GM12865 (cell line): ENCODE data around the gene HOXB3.

Source experiments
- DNase-seq: peaks from one replicate; pipeline ENCODE4 v3.0.0; 2010; ENCODE audit warnings: low read depth
- H3K4me3 ChIP-seq: 2 replicates; pipeline ENCODE4 v1.5.1; 2011; ENCODE audit warnings: mild to moderate bottlenecking, low read depth, low read length, control low read depth
- TF ChIP-seq, protein P1 (sequence below): IDR thresholded peaks from 2 replicates; pipeline ENCODE4 v1.5.1; 2011; ENCODE audit warnings: low read length, control low read depth, low read depth, inconsistent platforms; ENCODE audit not compliant: insufficient read depth; ENCODE audit errors: missing control alignments

The HOXB3 gene

DNA sequence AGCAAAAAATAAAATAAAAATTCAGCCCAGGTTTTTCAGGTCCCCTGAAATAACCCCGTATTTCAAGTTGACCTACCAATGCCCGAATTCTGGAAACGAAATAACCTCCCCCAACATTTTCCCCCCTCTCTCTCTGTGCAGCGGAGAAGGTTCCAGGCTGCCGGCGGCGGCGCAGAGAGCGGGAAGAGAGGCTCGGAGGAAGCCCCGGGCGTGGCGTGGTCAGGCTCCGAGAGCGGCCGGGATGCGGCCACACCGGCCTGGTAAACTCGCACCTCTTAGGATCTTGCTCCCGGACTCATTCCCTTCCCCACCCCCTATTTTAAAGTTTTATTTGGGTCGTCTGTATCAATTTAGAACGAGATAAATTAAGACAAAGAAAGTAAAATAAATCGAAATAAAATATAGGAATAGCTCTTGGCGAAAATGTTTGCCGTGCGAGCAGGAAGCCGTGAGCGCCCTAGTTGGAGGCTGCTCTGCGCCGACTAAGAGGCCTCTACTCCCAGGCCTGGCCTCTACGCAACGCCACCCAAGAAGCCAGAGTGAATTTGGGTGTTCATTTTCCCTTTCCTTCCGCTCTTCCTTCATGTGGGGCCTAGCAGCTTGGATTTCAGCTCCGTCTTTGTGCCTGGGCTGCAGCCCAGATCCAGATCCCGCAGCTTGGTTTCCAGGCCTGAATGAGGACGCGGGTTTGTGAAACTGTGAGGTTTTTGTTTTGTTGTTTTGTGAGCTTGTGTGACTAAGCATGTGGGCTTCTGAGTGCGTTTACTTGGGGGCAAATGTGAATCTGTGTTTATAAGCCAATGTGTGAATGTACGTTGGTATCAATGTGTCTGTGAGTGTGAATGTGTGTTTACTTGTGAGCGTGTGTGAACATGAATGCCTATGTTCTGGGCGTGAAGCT lies 16.2 kb upstream of the HOXB3 start:
- no peak for DNase-seq
- no peak overlapping the region for H3K4me3 ChIP-seq

DNA sequence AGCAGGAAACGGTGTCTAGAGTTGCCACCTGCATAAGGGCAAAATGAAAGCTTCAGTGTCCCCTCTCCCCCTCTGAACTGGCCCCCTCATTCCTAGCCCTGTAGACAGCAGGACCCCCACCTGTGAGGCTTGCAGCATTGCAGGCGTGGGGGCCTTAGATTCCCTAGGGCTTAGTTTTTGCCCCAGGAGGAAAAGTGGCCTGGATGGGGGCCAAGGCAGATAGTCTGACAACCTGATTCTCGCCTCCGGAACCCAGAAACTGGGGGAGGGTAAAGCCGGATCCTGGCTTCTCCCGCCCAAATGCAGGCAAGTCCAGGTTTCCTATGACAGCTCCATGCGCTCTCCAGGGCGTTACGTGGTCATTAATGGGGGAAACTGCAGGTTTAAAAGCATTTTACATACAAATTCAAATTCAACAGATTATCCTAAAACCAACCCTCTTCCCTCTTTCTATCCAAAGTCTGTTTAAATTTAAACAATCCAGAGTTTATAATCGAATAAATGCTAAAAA lies 15.4 kb upstream of the HOXB3 start:
- no peak overlapping the region for H3K4me3 ChIP-seq
- DNase-seq = no peak
- TF ChIP-seq, protein P1, sequence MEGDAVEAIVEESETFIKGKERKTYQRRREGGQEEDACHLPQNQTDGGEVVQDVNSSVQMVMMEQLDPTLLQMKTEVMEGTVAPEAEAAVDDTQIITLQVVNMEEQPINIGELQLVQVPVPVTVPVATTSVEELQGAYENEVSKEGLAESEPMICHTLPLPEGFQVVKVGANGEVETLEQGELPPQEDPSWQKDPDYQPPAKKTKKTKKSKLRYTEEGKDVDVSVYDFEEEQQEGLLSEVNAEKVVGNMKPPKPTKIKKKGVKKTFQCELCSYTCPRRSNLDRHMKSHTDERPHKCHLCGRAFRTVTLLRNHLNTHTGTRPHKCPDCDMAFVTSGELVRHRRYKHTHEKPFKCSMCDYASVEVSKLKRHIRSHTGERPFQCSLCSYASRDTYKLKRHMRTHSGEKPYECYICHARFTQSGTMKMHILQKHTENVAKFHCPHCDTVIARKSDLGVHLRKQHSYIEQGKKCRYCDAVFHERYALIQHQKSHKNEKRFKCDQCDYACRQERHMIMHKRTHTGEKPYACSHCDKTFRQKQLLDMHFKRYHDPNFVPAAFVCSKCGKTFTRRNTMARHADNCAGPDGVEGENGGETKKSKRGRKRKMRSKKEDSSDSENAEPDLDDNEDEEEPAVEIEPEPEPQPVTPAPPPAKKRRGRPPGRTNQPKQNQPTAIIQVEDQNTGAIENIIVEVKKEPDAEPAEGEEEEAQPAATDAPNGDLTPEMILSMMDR = no peak

More for the DNA sequence above, 16.2 kb upstream of the HOXB3 start:
- TF ChIP-seq, protein P1 = no peak

DNA sequence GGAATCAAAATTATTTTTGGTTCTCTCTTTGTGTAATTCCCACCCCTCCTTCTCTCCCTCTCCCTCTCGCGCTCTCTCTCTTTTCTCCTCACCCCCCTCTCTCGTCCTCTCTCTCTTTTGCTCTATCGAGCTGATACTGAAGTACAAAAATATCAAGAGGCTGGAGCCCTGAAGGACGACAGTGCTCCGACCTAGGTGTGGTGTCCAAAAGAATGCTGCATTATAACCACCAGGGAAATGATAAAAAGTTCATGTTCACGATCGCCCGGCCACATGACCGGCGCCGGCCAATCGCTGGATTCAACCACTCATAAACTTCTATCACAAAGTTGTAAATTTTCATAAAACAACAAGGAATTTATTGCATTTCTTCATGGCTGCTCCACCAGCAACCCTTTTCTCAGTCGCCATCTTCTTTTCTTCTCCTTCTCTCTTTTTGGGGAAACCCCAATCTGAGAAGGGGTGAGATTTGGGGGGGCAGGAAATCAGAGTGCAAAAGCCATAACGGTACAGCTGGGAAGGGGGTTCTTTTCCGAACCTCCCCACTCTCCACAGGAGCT lies 14.8 kb upstream of the HOXB3 start, which contains the start of gene HOXB6:
HOXB6 (minus strand) TSS at position 217 of the 560 bp plus-strand sequence. CDS start 6,836 bp downstream, outside the sequence.
- no peak for DNase-seq
- no peak within 1 kb of the TSS for H3K4me3 ChIP-seq
- TF ChIP-seq, protein P1 = no peak

DNA sequence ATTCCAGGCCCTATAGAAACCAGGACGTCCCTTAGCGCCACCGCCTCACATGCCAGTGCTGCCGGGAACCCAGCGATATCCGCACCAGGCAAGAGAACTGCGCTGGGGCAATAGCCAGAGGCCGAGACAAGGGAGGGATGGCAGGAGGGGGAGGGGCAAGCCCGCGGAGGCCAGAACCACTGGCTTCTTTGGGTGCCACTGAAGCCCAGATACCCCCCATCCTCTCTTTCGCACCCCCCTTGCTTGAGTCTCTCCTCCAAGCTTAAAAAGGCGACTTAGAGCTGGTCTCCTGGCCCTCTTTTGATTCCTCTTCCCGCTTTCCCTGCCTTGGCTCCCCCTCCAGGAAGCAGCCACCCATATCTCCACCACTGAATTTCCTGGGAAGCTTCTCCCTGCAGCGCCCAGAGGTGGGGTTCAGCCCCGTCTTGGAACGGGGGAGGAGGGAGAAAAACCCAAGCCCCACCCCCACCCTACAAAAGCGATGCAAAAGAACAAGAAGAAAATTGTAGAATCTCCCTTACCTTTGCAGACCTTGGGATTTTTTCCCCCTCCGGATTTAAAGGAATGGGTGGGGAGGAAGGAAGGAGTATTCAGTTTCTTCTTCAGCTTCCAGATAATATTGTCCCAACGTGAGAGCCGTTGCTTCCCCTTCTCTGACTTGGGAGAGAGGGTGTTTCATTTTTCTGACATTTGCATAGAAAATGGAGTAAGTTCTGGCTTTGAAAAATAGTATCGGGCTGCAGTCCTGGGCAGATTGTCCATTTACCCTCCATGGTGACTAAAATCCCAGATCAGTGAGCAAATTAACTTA lies 14.1 kb upstream of the HOXB3 start:
- no peak for DNase-seq
- no peak overlapping the region for H3K4me3 ChIP-seq
- TF ChIP-seq, protein P1 = no peak

DNA sequence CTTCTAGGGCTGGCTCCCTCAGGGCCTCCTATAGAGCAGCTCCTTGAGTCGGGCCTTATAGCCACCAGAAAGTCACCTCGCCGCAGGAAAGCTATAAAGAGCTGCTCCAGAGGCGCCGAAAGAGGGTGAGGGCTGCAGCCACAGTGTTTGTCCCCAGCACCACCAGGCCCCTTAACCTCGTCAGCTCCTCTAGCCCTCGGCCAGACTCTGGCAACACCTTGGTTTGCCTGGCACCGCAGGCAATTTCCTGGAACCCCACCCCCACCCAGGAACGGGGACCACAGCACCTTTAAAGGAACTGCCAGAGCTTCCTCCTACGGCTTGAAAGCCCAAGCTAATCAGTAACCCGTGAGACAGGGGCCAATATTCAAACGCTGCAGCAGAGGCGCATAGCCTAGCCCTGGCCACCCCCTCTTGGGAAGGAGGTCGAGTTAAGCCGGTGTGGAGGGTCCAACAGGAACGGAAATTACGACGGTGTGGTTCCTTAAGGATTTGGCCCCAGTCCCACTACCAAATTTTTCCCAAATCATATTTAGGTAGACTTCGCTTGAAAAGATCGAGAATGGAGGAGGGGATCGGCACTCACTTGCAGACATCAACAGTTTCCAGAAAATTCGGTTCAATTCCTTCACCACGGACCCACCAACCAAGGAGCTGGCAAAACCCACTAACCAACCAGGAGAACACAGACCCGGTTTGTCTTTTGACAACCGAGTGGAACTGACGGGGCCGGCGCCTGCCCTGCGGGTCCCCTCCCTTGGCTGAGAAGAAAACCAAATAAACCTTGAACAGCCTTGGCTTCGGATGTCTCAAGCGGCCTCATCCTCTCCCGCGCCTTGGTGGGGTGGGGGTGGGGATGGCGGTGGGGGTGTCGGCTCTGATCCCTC lies 11.7 kb upstream of the HOXB3 start:
- no peak overlapping the region for H3K4me3 ChIP-seq
- TF ChIP-seq, protein P1 = no peak
- DNase-seq = no peak

DNA sequence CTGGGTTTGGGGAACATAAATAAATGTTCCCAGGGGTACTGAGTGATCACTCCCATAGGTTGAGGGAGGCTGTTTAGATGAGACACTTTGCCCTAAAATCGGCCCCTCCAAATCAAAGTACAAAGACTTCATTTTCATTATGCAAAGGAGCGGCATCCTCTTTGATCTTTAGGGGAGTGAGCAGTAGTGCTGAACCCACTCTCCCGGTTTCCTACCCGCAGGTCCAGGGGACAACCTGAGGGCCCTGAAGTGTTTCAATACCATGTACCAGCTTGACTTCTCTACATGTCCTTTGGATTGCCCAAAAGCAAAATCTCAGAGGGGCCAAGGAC lies 11.1 kb upstream of the HOXB3 start:
- TF ChIP-seq, protein P1 = no peak
- H3K4me3 ChIP-seq = no peak overlapping the region
- DNase-seq = no peak
